Astrocyte of the cerebellum (primary cell): ENCODE results near the gene FIBCD1.

ENCODE experiments used
- DNase-seq: peaks from one replicate; pipeline ENCODE4 v3.0.0-alpha.2; 2011; ENCODE audit warnings: low read depth
- H3K4me3 ChIP-seq: 2 replicates; pipeline ENCODE4 v1.5.1; 2011; ENCODE audit warnings: mild to moderate bottlenecking, low read depth, low read length, moderate library complexity
- in situ Hi-C: cut with HindIII; loops from 2 replicates; pipeline ENCODE4 v1.10.0; 2017; ENCODE audit warnings: low sequenced_read_pairs
- TF ChIP-seq, protein P1 (sequence below): IDR thresholded peaks from 2 replicates; pipeline ENCODE4 v1.5.1; 2012; ENCODE audit warnings: low read length, low read depth, moderate library complexity, mild to moderate bottlenecking; ENCODE audit errors: missing control alignments

Gene FIBCD1

DNA sequence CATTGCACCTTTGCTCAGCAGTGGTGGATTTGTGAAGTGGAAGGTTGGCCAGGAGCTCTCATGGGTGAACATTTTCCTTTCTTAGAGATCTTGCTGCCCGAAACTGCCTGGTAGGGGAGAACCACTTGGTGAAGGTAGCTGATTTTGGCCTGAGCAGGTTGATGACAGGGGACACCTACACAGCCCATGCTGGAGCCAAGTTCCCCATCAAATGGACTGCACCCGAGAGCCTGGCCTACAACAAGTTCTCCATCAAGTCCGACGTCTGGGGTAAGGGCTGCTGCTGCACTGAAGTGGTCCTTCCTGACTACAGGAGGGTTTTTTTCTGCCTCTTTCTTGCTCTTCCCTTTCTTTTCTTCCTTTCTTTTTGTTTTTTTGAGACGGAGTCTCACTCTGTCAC is 64.3 kb downstream of the FIBCD1 start:
- TF ChIP-seq, protein P1, sequence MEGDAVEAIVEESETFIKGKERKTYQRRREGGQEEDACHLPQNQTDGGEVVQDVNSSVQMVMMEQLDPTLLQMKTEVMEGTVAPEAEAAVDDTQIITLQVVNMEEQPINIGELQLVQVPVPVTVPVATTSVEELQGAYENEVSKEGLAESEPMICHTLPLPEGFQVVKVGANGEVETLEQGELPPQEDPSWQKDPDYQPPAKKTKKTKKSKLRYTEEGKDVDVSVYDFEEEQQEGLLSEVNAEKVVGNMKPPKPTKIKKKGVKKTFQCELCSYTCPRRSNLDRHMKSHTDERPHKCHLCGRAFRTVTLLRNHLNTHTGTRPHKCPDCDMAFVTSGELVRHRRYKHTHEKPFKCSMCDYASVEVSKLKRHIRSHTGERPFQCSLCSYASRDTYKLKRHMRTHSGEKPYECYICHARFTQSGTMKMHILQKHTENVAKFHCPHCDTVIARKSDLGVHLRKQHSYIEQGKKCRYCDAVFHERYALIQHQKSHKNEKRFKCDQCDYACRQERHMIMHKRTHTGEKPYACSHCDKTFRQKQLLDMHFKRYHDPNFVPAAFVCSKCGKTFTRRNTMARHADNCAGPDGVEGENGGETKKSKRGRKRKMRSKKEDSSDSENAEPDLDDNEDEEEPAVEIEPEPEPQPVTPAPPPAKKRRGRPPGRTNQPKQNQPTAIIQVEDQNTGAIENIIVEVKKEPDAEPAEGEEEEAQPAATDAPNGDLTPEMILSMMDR: no peak
- in situ Hi-C loops: no loop called here
- DNase-seq: no peak
- H3K4me3 ChIP-seq: no peak overlapping the region

DNA sequence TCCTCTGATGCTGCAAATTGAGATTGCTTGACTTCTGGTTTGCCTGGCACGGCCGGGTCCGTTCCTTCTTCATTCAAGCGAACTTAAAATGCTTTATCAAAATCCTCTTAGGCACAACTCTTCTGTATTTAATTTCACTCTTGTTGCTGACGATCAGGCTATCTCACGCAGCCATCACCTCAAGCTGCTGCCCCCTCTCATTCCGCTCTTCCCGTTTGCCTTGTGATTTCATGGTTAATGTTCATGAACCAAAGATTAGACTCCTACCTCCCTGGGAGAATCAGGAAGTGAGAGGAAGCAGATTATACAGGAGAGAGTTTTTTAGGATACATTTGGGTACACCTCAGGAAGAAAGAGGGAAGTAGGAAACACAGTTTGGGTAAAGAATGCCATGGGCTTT is 65.1 kb downstream of the FIBCD1 start:
- DNase-seq: no peak
- in situ Hi-C loops: no loop called here
- TF ChIP-seq, protein P1: no peak
- no peak overlapping the region for H3K4me3 ChIP-seq

DNA sequence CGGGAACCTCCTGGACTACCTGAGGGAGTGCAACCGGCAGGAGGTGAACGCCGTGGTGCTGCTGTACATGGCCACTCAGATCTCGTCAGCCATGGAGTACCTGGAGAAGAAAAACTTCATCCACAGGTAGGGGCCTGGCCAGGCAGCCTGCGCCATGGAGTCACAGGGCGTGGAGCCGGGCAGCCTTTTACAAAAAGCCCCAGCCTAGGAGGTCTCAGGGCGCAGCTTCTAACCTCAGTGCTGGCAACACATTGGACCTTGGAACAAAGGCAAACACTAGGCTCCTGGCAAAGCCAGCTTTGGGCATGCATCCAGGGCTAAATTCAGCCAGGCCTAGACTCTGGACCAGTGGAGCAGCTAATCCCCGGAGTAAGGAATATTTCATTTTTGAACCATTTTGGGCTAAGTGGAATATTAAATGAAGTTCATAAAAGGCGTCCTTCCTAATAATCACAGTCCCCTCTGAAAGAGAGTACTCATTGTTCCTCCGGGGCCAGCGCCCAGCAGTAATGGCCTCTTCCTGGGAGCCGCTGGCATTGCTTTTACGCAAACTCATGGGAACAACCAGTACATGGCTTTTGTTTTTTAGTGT is 66.0 kb downstream of the FIBCD1 start:
- TF ChIP-seq, protein P1: no peak
- in situ Hi-C loops: no loop called here
- DNase-seq: no peak
- no peak overlapping the region for H3K4me3 ChIP-seq

DNA sequence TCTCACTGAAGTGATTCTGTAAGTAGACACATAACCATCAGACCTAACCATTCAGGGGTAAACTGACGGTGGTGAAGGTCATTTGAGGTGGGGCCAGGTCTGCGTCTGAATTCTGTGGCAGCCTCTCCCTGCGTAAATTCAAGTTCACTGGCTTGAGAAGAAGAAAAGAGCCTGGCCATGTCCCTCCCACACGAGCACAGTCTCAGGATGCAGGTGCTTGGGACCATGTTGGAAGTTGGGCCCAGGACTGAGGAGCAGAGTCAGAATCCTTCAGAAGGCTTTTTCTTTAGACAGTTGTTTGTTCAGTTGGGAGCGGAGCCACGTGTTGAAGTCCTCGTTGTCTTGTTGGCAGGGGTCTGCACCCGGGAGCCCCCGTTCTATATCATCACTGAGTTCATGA is 66.5 kb downstream of the FIBCD1 start:
- in situ Hi-C loops: no loop called here
- TF ChIP-seq, protein P1: no peak
- DNase-seq: no peak
- H3K4me3 ChIP-seq: no peak overlapping the region

DNA sequence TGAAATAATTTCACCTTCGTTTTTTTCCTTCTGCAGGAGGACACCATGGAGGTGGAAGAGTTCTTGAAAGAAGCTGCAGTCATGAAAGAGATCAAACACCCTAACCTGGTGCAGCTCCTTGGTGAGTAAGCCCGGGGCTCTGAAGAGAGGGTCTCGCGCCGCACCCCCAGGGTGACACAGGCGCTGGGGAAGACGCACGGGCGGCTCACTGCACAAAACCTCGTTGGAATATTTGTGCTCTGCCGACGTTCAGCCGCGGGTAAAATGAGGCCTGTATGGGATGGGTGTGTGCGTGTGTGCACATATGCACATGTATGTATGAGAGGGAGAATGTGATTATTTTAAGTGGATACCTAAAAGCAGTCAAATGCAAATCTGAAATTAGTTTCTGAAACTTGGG is 67.0 kb downstream of the FIBCD1 start:
- in situ Hi-C loops: no loop called here
- no peak overlapping the region for H3K4me3 ChIP-seq
- TF ChIP-seq, protein P1: no peak
- DNase-seq: no peak

DNA sequence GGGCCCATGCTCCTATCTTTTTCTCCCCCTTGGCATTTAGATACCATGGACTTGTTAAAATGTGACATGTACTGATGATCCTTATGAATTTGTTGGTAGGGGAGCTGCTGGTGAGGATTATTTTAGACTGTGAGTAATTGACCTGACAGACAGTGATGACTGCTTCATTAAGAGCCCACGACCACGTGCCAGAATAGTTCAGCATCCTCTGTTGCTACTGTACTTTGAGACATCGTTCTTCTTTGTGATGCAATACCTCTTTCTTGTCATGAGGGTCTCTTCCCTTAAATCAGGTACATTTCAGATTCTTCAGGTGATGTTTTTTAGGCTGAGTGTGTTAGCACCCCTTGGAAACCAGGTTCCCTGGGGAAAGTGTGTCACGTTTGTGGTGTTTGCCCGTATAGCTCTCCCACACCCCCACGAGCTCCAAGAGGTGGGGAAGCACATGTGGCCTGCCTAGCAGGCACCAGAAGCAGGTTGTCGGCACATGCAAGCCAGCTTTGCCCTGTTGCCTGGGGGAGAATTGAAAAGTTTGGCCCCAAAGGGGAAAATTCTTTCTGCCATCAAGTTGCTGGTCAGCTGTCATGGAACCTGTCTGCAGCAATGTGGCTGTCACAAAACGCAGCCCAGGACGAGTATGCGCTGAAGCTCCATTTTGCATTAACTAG is 67.5 kb downstream of the FIBCD1 start:
- no peak overlapping the region for H3K4me3 ChIP-seq
- in situ Hi-C loops: no loop called here
- TF ChIP-seq, protein P1: no peak
- DNase-seq: no peak
